Activated naive CD8-positive, alpha-beta T cell (primary cell): ENCODE data around the gene RAD51B.

Experiments
- H3K27ac Mint-ChIP-seq: one replicate; pipeline ENCODE4 v1.8.0; 2021; ENCODE audit warnings: mixed read lengths
- H3K27me3 Mint-ChIP-seq: one replicate; pipeline ENCODE4 v1.8.0; 2021; ENCODE audit warnings: mixed read lengths
- H3K36me3 Mint-ChIP-seq: one replicate; pipeline ENCODE4 v1.8.0; 2021; ENCODE audit warnings: mixed read lengths
- H3K4me1 Mint-ChIP-seq: one replicate; pipeline ENCODE4 v1.8.0; 2021; ENCODE audit warnings: low read depth, mixed read lengths
- H3K4me3 Mint-ChIP-seq: one replicate; pipeline ENCODE4 v1.8.0; 2021; ENCODE audit warnings: mild to moderate bottlenecking, mixed read lengths
- H3K9me3 Mint-ChIP-seq: one replicate; pipeline ENCODE4 v1.8.0; 2021; ENCODE audit warnings: low read depth, mixed read lengths

The RAD51B gene

GRCh38 chr14:68576031-68576430 lies 756.5 kb downstream of the RAD51B start:
- Mint-ChIP-seq H3K9me3 (no peaks in the 10 kb centered on the region), H3K36me3 (no peaks in the 10 kb centered on the region), H3K4me3 (no peak overlapping the region), H3K27me3 (no peaks in the 10 kb centered on the region), H3K27ac (no peak overlapping the region), H3K4me1 (peaks cover 5% of the 10 kb centered on the region)

DNA sequence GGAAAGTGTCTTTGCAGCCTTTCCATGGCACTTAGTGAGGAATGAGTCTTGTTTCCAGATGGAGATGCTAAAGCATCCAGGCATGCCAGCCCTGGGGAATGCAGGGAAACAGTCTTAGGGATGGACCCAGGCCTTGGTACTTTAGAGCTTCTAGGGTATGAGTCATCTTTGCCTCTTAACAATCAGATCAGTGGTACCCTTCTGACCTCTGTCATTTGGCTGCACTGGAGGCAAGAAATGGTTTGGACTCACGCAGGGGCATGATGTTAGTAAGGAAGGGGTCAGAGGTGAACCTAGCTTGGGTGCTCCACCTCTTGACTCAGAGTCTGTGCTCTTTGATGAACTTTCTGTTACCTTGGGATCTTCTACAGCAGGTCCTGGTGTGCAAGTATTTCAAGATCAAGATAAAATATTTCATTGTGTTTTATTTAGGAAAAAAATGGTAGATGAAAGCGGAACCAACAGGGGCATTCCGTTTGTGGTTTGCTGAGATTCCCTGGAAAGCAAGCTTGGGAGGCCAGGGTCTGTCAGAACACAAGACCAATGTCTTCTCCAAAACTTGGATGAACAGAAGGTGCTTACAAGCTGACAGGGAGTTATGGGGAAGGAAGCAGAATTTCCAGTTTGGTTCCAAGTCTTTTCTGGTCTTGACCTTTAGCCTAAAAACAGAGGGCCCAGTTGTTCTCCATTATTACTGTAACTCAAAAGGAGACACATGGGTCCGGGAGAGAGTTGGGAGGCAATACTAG lies 757.1 kb downstream of the RAD51B start:
- H3K27me3 Mint-ChIP-seq, result no peaks in the 10 kb centered on the region
- H3K4me3 Mint-ChIP-seq, result no peak overlapping the region
- peaks cover 5% of the 10 kb centered on the region for H3K4me1 Mint-ChIP-seq
- H3K9me3 Mint-ChIP-seq, result no peaks in the 10 kb centered on the region
- H3K27ac Mint-ChIP-seq, result no peak overlapping the region
- no peaks in the 10 kb centered on the region for H3K36me3 Mint-ChIP-seq

GRCh38 chr14:68577802-68578541 lies 758.4 kb downstream of the RAD51B start:
- Mint-ChIP-seq H3K27ac (no peak overlapping the region), H3K9me3 (no peaks in the 10 kb centered on the region), H3K27me3 (no peaks in the 10 kb centered on the region), H3K4me1 (peaks cover 5% of the 10 kb centered on the region), H3K4me3 (no peak overlapping the region), H3K36me3 (no peaks in the 10 kb centered on the region)

DNA sequence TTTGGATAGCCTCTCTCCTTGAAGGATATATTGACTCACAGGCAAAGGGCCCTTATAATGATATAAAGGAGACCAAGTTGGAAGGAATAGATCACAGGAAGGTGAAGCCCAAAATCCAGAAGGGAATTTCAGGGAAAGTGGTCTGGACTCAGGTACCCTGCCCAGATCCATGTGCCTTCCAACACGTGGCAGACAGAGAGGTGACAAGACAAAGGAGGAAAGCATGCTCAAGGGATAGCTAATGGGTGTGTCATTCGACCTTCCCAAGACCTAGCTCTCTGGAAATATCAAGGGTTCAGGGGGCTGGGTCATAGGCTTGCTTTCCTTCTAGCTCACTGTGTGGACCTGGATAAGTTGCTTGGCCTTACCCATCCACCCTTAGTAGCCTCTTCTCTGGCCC lies 759.0 kb downstream of the RAD51B start:
- H3K9me3 Mint-ChIP-seq, result no peaks in the 10 kb centered on the region
- H3K36me3 Mint-ChIP-seq, result no peaks in the 10 kb centered on the region
- H3K27ac Mint-ChIP-seq, result no peak overlapping the region

DNA sequence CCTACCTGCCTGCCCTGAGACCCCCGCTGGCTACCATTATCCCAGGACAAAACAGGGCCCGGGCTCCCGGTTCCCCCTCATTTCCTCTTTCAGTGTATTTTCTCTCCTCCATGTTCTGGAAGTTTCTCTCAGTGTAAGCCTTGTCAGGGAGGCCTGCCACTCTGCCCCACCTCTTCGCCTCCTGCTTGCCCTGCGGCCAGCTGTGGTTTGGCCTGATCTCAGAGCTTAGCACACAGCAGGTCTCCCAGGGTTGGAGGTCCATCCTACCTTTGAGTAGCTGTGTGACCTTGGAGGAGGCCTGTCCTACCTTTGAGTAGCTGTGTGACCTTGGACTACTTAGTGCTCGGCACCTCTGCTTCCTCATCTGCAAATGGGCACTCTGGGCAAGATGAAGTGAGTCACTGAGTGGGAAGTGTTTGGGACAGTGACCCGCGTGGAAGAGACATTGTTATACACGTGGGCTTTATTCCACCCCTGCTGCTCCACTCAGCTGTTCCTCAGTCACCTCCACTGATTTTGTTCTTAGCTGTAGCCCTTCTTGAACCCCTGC lies 760.6 kb downstream of the RAD51B start:
- no peak overlapping the region for H3K4me3 Mint-ChIP-seq
- H3K9me3 Mint-ChIP-seq, result no peaks in the 10 kb centered on the region
- H3K36me3 Mint-ChIP-seq, result peaks cover 3% of the 10 kb centered on the region
- H3K27me3 Mint-ChIP-seq, result no peaks in the 10 kb centered on the region
- no peak overlapping the region for H3K27ac Mint-ChIP-seq
- peaks cover 4% of the 10 kb centered on the region for H3K4me1 Mint-ChIP-seq

More for the DNA sequence above, 759.0 kb downstream of the RAD51B start:
- Mint-ChIP-seq H3K27me3 (no peaks in the 10 kb centered on the region), H3K4me3 (no peak overlapping the region), H3K4me1 (peaks cover 5% of the 10 kb centered on the region)

- no peaks in the 10 kb centered on the region for H3K9me3 Mint-ChIP-seq
- H3K4me3 Mint-ChIP-seq, result no peak overlapping the region
- H3K4me1 Mint-ChIP-seq, result peaks cover 2% of the 10 kb centered on the region
- H3K27me3 Mint-ChIP-seq, result no peaks in the 10 kb centered on the region
- peaks cover 3% of the 10 kb centered on the region for H3K36me3 Mint-ChIP-seq
- no peak overlapping the region for H3K27ac Mint-ChIP-seq
These were observed 761.1 kb downstream of the RAD51B start for GRCh38 chr14:68580671-68581070.

GRCh38 chr14:68583548-68584280 lies 764.1 kb downstream of the RAD51B start:
- Mint-ChIP-seq H3K9me3 (no peaks in the 10 kb centered on the region), H3K27ac (no peak overlapping the region), H3K4me3 (no peak overlapping the region), H3K36me3 (peaks cover 3% of the 10 kb centered on the region), H3K27me3 (no peaks in the 10 kb centered on the region), H3K4me1 (no peaks in the 10 kb centered on the region)

- no peaks in the 10 kb centered on the region for H3K27me3 Mint-ChIP-seq
- peaks cover 4% of the 10 kb centered on the region for H3K4me1 Mint-ChIP-seq
- H3K36me3 Mint-ChIP-seq, result peaks cover 3% of the 10 kb centered on the region
- H3K9me3 Mint-ChIP-seq, result no peaks in the 10 kb centered on the region
- no peak overlapping the region for H3K4me3 Mint-ChIP-seq
- no peak overlapping the region for H3K27ac Mint-ChIP-seq
These were observed 765.2 kb downstream of the RAD51B start for GRCh38 chr14:68584786-68585185.

- Mint-ChIP-seq H3K9me3 (no peaks in the 10 kb centered on the region), H3K4me3 (no peak overlapping the region), H3K36me3 (peaks cover 3% of the 10 kb centered on the region), H3K27ac (no peak overlapping the region), H3K27me3 (no peaks in the 10 kb centered on the region), H3K4me1 (peaks cover 10% of the 10 kb centered on the region)
These were observed 766.1 kb downstream of the RAD51B start for GRCh38 chr14:68585690-68586089.

DNA sequence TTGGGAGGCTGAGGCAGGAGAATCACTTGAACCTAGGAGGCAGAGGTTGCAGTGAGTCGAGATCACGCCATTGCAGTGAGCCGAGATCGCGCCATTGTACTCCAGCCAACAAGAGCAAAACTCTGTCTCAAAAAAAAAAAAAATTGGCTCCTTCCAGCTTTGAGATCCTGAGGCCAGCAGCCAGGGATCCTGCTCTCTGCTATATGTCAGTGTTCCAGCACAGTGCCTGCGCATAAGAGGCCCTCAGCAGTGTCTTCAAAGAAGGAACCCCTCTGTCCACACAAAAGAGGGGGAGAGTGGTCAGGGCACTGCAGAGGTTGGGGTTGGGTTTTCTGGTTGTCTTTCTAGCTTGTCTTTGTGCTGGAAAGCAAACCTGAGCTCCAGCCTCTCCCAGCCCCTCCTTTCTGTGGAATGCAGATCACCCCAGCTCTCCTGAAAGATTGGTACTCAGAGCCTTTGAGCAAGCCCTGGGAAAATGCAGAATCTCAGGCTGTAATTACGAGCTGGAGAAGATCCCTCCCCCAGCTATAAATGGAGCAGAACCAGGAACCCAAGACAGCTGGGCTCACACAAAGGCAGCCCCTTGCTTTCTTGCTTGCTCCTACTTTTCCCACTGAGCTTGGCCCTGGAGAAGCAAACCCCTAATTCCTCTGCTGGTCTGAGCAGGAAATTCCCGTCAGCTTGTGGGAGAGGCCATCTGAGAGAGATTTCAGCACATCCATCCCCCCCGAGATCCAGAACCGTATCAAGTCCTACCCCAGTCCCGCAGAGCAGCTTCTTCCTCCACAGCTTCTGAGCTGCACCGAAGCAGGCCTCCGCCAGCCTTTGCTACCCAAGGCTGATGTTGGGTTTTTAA lies 767.5 kb downstream of the RAD51B start:
- no peak overlapping the region for H3K4me3 Mint-ChIP-seq
- peaks cover 3% of the 10 kb centered on the region for H3K36me3 Mint-ChIP-seq
- no peaks in the 10 kb centered on the region for H3K27me3 Mint-ChIP-seq
- peaks cover 10% of the 10 kb centered on the region for H3K4me1 Mint-ChIP-seq
- no peak overlapping the region for H3K27ac Mint-ChIP-seq
- H3K9me3 Mint-ChIP-seq, result no peaks in the 10 kb centered on the region

DNA sequence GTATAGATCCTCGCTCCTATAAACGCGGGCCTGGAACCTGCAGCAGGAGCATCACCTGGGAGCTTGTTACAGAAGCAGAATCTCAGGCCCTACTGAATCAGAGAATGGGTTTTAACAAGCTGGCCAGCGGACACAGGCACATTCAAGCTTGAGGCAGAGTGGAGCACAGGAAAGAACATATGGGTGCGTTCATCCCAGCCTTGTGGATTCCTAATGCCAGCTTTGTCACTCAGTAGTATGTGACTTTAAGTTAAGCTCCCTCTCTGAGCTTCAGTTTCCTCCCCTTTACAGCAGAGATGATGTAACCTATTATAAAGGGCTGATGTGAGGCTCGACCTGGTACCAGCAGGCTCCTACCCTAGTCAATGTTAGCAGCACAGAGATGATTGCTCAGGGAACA lies 768.4 kb downstream of the RAD51B start:
- Mint-ChIP-seq H3K9me3 (no peaks in the 10 kb centered on the region), H3K27ac (no peak overlapping the region), H3K27me3 (no peaks in the 10 kb centered on the region), H3K4me3 (no peak overlapping the region), H3K4me1 (peaks cover 10% of the 10 kb centered on the region), H3K36me3 (peaks cover 3% of the 10 kb centered on the region)

GRCh38 chr14:68589447-68590200 lies 770.0 kb downstream of the RAD51B start:
- Mint-ChIP-seq H3K27ac (no peak overlapping the region), H3K36me3 (no peaks in the 10 kb centered on the region), H3K4me3 (no peak overlapping the region), H3K27me3 (no peaks in the 10 kb centered on the region), H3K9me3 (no peaks in the 10 kb centered on the region), H3K4me1 (peaks cover 25% of the 10 kb centered on the region)

GRCh38 chr14:68590201-68590522 lies 770.6 kb downstream of the RAD51B start:
- Mint-ChIP-seq H3K4me1 (peaks cover 26% of the 10 kb centered on the region), H3K27ac (no peak overlapping the region), H3K9me3 (no peaks in the 10 kb centered on the region), H3K36me3 (peaks cover 2% of the 10 kb centered on the region), H3K27me3 (no peaks in the 10 kb centered on the region), H3K4me3 (no peak overlapping the region)

GRCh38 chr14:68591786-68592185 lies 772.2 kb downstream of the RAD51B start:
- H3K36me3 Mint-ChIP-seq, result peaks cover 2% of the 10 kb centered on the region
- no peak overlapping the region for H3K4me3 Mint-ChIP-seq
- no peaks in the 10 kb centered on the region for H3K27me3 Mint-ChIP-seq
- no peak overlapping the region for H3K27ac Mint-ChIP-seq
- peaks cover 26% of the 10 kb centered on the region for H3K4me1 Mint-ChIP-seq
- no peaks in the 10 kb centered on the region for H3K9me3 Mint-ChIP-seq
